ENCODE data around the gene STARD13.

Gene STARD13

GRCh38 chr13:33326246-33326645, 40.7 kb upstream of the STARD13 start:
- no peak overlapping the region for H3K27ac ChIP-seq
- no peak for DNase-seq
- H3K27me3 ChIP-seq (replicated peaks), result no peaks in the 10 kb centered on the region
- in situ Hi-C loops (cut with HindIII; ENCODE audit: low pct_ligation_motif_present, low sequenced_read_pairs), result no loop called here
- no peaks in the 10 kb centered on the region for H3K36me3 ChIP-seq (replicated peaks)
- TF ChIP-seq, protein P1, sequence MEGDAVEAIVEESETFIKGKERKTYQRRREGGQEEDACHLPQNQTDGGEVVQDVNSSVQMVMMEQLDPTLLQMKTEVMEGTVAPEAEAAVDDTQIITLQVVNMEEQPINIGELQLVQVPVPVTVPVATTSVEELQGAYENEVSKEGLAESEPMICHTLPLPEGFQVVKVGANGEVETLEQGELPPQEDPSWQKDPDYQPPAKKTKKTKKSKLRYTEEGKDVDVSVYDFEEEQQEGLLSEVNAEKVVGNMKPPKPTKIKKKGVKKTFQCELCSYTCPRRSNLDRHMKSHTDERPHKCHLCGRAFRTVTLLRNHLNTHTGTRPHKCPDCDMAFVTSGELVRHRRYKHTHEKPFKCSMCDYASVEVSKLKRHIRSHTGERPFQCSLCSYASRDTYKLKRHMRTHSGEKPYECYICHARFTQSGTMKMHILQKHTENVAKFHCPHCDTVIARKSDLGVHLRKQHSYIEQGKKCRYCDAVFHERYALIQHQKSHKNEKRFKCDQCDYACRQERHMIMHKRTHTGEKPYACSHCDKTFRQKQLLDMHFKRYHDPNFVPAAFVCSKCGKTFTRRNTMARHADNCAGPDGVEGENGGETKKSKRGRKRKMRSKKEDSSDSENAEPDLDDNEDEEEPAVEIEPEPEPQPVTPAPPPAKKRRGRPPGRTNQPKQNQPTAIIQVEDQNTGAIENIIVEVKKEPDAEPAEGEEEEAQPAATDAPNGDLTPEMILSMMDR (IDR thresholded peaks at IDR 0.05; ENCODE audit: low read depth, low read length, missing control alignments), result no peak
- no peak overlapping the region for H3K4me3 ChIP-seq (ENCODE audit: low read depth, low read length)

DNA sequence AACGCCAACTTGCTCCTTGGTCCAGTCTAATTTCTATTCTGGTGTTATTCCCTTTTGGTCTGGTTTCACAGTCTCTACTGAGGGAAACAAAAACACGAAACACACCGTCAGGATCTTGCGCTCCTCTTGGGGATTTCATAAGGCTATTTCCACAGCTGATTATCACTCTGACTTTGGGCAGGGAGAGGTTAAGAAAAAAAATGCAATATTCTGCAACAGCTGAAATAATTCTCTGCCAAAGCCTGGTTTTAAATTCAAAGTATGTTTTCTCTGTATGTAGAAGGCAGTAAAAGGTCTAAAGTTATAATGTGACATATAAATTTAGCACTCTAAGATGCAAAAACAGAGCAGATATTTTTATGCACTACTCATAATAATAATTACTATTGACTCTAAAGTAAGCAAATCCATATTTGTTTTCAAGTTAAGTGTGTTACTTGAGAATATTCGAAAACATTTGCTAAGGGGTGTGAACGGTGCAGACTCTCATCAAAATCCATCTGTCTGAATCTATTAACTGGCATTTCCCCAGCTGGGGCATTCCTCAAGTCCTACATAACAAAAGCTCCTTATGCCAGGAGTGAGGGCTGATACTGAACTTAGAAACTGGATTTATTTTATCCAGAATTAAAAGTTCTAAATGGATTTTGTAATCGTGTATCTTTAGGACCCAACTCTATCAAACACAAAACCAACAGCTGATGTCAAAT, 38.4 kb upstream of the STARD13 start:
- TF ChIP-seq, protein P1 (IDR thresholded peaks at IDR 0.05; ENCODE audit: low read depth, low read length, missing control alignments), result no peak
- Histone ChIP-seq H3K36me3 (replicated peaks) (no peaks in the 10 kb centered on the region), H3K27ac (no peak overlapping the region), H3K4me3 (ENCODE audit: low read depth, low read length) (no peak overlapping the region), H3K27me3 (replicated peaks) (no peaks in the 10 kb centered on the region)
- in situ Hi-C loops (cut with HindIII; ENCODE audit: low pct_ligation_motif_present, low sequenced_read_pairs), result no loop called here
- peak; percentile 11 for DNase-seq

GRCh38 chr13:33322965-33323668, 37.6 kb upstream of the STARD13 start:
- Histone ChIP-seq H3K4me3 (ENCODE audit: low read depth, low read length) (no peak overlapping the region), H3K27ac (peak overlapping the region; percentile 58), H3K36me3 (replicated peaks) (no peaks in the 10 kb centered on the region), H3K27me3 (replicated peaks) (no peaks in the 10 kb centered on the region)
- in situ Hi-C loops (cut with HindIII; ENCODE audit: low pct_ligation_motif_present, low sequenced_read_pairs), result no loop called here
- DNase-seq, result no peak
- TF ChIP-seq, protein P1 (IDR thresholded peaks at IDR 0.05; ENCODE audit: low read depth, low read length, missing control alignments), result no peak

DNA sequence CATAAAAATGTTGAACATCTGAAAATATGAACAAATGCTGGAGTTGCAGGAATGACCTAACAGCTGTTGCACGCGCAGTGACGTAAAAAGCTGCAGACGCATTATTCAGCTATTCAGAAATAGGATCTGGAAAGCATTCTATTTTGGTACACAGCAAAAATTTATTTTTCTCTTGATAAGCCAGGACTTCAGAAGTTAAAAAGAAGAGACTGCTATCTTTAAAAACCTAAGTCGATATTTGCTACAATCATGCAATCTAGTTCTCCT, 36.9 kb upstream of the STARD13 start:
- peak overlapping the region; percentile 74 for H3K27ac ChIP-seq
- peak; percentile 67 for DNase-seq
- in situ Hi-C loops (cut with HindIII; ENCODE audit: low pct_ligation_motif_present, low sequenced_read_pairs), result no loop called here
- TF ChIP-seq, protein P1 (IDR thresholded peaks at IDR 0.05; ENCODE audit: low read depth, low read length, missing control alignments), result no peak
- no peaks in the 10 kb centered on the region for H3K27me3 ChIP-seq (replicated peaks)
- peak overlapping the region; percentile 20 for H3K4me3 ChIP-seq (ENCODE audit: low read depth, low read length)
- H3K36me3 ChIP-seq (replicated peaks), result no peaks in the 10 kb centered on the region

GRCh38 chr13:33321686-33322542, 36.4 kb upstream of the STARD13 start:
- peak overlapping the region; percentile 74 for H3K27ac ChIP-seq
- in situ Hi-C loops (cut with HindIII; ENCODE audit: low pct_ligation_motif_present, low sequenced_read_pairs), result no loop called here
- peak overlapping the region; percentile 20 for H3K4me3 ChIP-seq (ENCODE audit: low read depth, low read length)
- no peaks in the 10 kb centered on the region for H3K27me3 ChIP-seq (replicated peaks)
- no peak for DNase-seq
- TF ChIP-seq, protein P1 (IDR thresholded peaks at IDR 0.05; ENCODE audit: low read depth, low read length, missing control alignments), result no peak
- no peaks in the 10 kb centered on the region for H3K36me3 ChIP-seq (replicated peaks)
